Measurements from ENCODE around the gene WWOX. TPM values are rescaled to one million over a fixed set of nuclear protein-coding genes. Genes with fewer than 3 reads are reported as not detected.

WWOX gene
- total RNA-seq, 1 experiment from 2014 or later: 79.9 TPM

GRCh38 chr16:78340590-78340989, 241.1 kb downstream of the WWOX start:
- ChIA-PET CTCF (no interaction called here), POLR2A (ENCODE audit: low non-redundant PET) (no interaction called here)
- H3K4me1 ChIP-seq (ENCODE audit: insufficient read depth, low read length, poor library complexity, severe bottlenecking): no peaks in the 10 kb centered on the region
- no peak for DNase-seq (ENCODE audit: low spot score)
- H3K36me3 ChIP-seq (ENCODE audit: insufficient read depth, low read length, poor library complexity, severe bottlenecking): no peaks in the 10 kb centered on the region
- TF ChIP-seq CTCF (conservative IDR thresholded peaks at IDR 0.05; ENCODE audit: low read depth, low read length): no peak
- no TSS peak for BruUV-seq (replicated peaks)
- H3K27me3 ChIP-seq (replicated peaks; ENCODE audit: insufficient read depth, low read depth, low read length, poor library complexity): no peaks in the 10 kb centered on the region
- H3K9me3 ChIP-seq (ENCODE audit: low read depth, low read length, poor library complexity, severe bottlenecking): peaks cover 10% of the 10 kb centered on the region
- intact Hi-C loops (cut with micrococcal nuclease; ENCODE audit: unreplicated experiment): no loop called here
- H3K4me3 ChIP-seq (ENCODE audit: low read depth, low read length, poor library complexity, severe bottlenecking): no peak overlapping the region
- H3K27ac ChIP-seq (ENCODE audit: low read depth, low read length, poor library complexity, severe bottlenecking): no peak overlapping the region

- peaks cover 18% of the 10 kb centered on the region for H3K9me3 ChIP-seq (ENCODE audit: low read depth, low read length, poor library complexity, severe bottlenecking)
- H3K27me3 ChIP-seq (replicated peaks; ENCODE audit: insufficient read depth, low read depth, low read length, poor library complexity): no peaks in the 10 kb centered on the region
- TF ChIP-seq CTCF (conservative IDR thresholded peaks at IDR 0.05; ENCODE audit: low read depth, low read length) (no peak), EZH2 (IDR thresholded peaks at IDR 0.05; ENCODE audit: borderline replicate concordance, low read depth, low read length, poor library complexity, severe bottlenecking) (no peak)
- no peaks in the 10 kb centered on the region for H3K36me3 ChIP-seq (ENCODE audit: insufficient read depth, low read length, poor library complexity, severe bottlenecking)
- H3K27ac ChIP-seq (ENCODE audit: low read depth, low read length, poor library complexity, severe bottlenecking): no peak overlapping the region
- no peaks in the 10 kb centered on the region for H3K4me1 ChIP-seq (ENCODE audit: insufficient read depth, low read length, poor library complexity, severe bottlenecking)
- no peak overlapping the region for H3K4me3 ChIP-seq (ENCODE audit: low read depth, low read length, poor library complexity, severe bottlenecking)
- DNase-seq (ENCODE audit: low spot score): no peak
- intact Hi-C loops (cut with micrococcal nuclease; ENCODE audit: unreplicated experiment): no loop called here
- BruUV-seq (replicated peaks): no TSS peak
- ChIA-PET POLR2A (ENCODE audit: low non-redundant PET) (no interaction called here), CTCF (no interaction called here)
These were observed 248.6 kb downstream of the WWOX start for GRCh38 chr16:78348068-78348467.

- no peak overlapping the region for H3K27ac ChIP-seq (ENCODE audit: low read depth, low read length, poor library complexity, severe bottlenecking)
- H3K27me3 ChIP-seq (replicated peaks; ENCODE audit: insufficient read depth, low read depth, low read length, poor library complexity): no peaks in the 10 kb centered on the region
- no peaks in the 10 kb centered on the region for H3K4me1 ChIP-seq (ENCODE audit: insufficient read depth, low read length, poor library complexity, severe bottlenecking)
- no peak for DNase-seq (ENCODE audit: low spot score)
- peaks cover 15% of the 10 kb centered on the region for H3K9me3 ChIP-seq (ENCODE audit: low read depth, low read length, poor library complexity, severe bottlenecking)
- BruUV-seq (replicated peaks): no TSS peak
- H3K4me3 ChIP-seq (ENCODE audit: low read depth, low read length, poor library complexity, severe bottlenecking): no peak overlapping the region
- TF ChIP-seq CTCF (conservative IDR thresholded peaks at IDR 0.05; ENCODE audit: low read depth, low read length) (no peak), EZH2 (IDR thresholded peaks at IDR 0.05; ENCODE audit: borderline replicate concordance, low read depth, low read length, poor library complexity, severe bottlenecking) (no peak)
- no peaks in the 10 kb centered on the region for H3K36me3 ChIP-seq (ENCODE audit: insufficient read depth, low read length, poor library complexity, severe bottlenecking)
- CTCF ChIA-PET: no interaction called here
- POLR2A ChIA-PET (ENCODE audit: low non-redundant PET): no interaction called here
- intact Hi-C loops (cut with micrococcal nuclease; ENCODE audit: unreplicated experiment): no loop called here
These were observed 249.4 kb downstream of the WWOX start for GRCh38 chr16:78348886-78349285.

Data from A673 (cell line).